Measurements from ENCODE around the gene CCL3. TPM values are rescaled to one million over a fixed set of nuclear protein-coding genes. Genes with fewer than 3 reads are reported as not detected.

Gene CCL3
- total RNA-seq, 4 donors from 2014 or later: 1.7 to 3.9 TPM; not detected in 2

DNA sequence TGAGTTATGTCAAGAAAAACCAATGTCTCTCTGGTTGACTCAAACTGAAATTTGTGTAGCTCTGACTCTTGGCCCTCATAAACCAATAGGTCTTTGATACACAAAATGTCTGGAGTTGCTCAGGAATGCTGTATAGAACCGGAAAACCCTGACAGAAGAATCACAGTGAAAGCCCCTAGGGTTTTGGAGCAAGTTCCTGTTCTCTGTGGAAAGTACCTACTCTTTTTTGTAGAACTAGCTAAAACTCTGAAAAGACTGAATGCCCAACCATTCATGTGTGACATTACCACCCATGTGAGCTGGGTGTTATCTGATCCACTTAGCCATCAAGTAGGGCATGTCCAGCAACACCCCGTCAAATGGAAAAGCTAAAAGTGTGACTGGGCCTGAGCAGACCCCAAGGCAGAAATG is 42.5 kb upstream of the CCL3 start:
- Histone ChIP-seq H3K4me3 (replicated peaks in 1 of 3) (no peak overlapping the region), H3K36me3 (no peaks in the 10 kb centered on the region), H3K27ac (no peak overlapping the region), H3K9me3 (no peaks in the 10 kb centered on the region), H3K4me1 (peaks cover 0 to 20% of the 10 kb centered on the region in 2 donors), H3K27me3 (no peaks in the 10 kb centered on the region)
- no peak for TF ChIP-seq POLR2A (IDR thresholded peaks at IDR 0.05)
- TF ChIP-seq, protein P1, sequence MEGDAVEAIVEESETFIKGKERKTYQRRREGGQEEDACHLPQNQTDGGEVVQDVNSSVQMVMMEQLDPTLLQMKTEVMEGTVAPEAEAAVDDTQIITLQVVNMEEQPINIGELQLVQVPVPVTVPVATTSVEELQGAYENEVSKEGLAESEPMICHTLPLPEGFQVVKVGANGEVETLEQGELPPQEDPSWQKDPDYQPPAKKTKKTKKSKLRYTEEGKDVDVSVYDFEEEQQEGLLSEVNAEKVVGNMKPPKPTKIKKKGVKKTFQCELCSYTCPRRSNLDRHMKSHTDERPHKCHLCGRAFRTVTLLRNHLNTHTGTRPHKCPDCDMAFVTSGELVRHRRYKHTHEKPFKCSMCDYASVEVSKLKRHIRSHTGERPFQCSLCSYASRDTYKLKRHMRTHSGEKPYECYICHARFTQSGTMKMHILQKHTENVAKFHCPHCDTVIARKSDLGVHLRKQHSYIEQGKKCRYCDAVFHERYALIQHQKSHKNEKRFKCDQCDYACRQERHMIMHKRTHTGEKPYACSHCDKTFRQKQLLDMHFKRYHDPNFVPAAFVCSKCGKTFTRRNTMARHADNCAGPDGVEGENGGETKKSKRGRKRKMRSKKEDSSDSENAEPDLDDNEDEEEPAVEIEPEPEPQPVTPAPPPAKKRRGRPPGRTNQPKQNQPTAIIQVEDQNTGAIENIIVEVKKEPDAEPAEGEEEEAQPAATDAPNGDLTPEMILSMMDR (IDR thresholded peaks at IDR 0.05): no peak
- intact Hi-C loops (cut with DNase I): no loop called here
- DNase-seq: peak; percentile 21 to 31
- 23 to 29% methylated on average over 2 of the region's 2 CpGs for WGBS, 2 donors

DNA sequence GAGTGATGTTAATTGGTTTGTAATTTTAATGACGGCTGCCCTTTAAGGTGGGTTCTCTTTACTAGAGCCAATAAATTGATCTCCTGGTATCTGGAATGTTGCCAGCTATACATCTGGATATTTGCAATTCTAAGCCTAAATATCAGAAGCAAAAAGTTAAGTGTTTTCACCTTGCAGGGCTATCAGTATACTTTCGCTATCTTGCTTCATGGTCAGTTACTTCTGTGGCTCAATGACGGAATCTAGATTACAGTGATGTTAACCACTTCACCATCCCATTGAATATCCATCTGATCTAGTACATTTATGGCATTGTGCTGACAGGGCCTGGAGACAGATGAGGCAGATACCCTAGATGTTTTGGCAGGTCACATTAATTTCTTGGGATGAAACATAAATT is 42.0 kb upstream of the CCL3 start:
- Histone ChIP-seq H3K27me3 (no peaks in the 10 kb centered on the region), H3K4me3 (replicated peaks in 1 of 3) (no peak overlapping the region), H3K4me1 (peaks cover 0 to 20% of the 10 kb centered on the region in 2 donors), H3K36me3 (no peaks in the 10 kb centered on the region), H3K9me3 (no peaks in the 10 kb centered on the region), H3K27ac (no peak overlapping the region)
- DNase-seq: no peak
- no peak for TF ChIP-seq POLR2A (IDR thresholded peaks at IDR 0.05)
- intact Hi-C loops (cut with DNase I): no loop called here
- WGBS, 2 donors: 90 to 92% methylated on average over 3 of the region's 3 CpGs

DNA sequence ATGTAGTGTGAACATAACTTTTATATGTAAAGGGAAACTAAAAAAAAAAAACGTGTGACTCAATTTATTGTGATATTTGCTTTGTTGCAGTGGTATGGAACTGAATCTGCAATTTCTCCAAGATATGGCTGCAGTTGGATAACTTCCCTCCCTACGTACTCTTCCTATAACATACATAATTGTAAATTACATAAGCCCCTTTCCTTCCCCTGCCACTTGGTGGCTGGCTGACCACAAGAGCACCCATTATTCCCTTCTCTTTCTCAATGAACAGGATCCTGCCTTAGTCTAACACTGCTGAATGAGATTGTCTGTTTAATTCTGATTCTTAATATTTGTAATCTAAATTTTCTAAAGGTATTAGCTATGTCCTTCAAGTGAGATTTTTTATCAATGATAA is 41.5 kb upstream of the CCL3 start:
- intact Hi-C loops (cut with DNase I): no loop called here
- no peak overlapping the region for H3K4me3 ChIP-seq (replicated peaks in 1 of 3)
- TF ChIP-seq, protein P1 (IDR thresholded peaks at IDR 0.05): no peak
- DNase-seq: no peak
- WGBS, 2 donors: 76 to 80% methylated on average over 2 of the region's 2 CpGs
- no peak overlapping the region for H3K27ac ChIP-seq
- H3K36me3 ChIP-seq: no peaks in the 10 kb centered on the region
- H3K27me3 ChIP-seq: no peaks in the 10 kb centered on the region
- H3K4me1 ChIP-seq: peaks cover 0 to 20% of the 10 kb centered on the region in 2 donors
- no peaks in the 10 kb centered on the region for H3K9me3 ChIP-seq

DNA sequence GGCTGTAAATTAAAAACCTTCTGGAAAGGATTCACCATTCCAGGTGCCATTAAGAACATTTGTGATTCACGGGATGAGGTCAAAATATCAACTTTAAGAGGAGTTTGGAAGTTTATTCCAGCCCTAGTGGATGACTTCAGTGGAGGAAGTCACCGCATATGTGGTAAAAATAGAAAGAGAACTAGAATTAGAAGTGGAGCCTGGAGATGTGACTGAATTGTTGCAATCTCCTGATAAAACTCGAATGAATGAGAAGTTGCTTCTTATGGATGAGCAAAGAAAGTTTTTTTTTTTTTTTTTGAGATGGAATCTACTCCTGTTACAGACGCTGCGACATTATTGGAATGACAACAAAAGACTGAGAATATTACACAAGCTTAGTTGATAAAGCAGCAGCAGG is 40.4 kb upstream of the CCL3 start:
- Histone ChIP-seq H3K4me1 (peaks cover 0 to 20% of the 10 kb centered on the region in 2 donors), H3K27ac (no peak overlapping the region), H3K4me3 (replicated peaks in 1 of 3) (no peak overlapping the region), H3K36me3 (no peaks in the 10 kb centered on the region), H3K9me3 (no peaks in the 10 kb centered on the region), H3K27me3 (no peaks in the 10 kb centered on the region)
- no peak for DNase-seq
- intact Hi-C loops (cut with DNase I): no loop called here
- 77 to 79% methylated on average over 5 of the region's 5 CpGs for WGBS, 2 donors
- no peak for TF ChIP-seq POLR2A (IDR thresholded peaks at IDR 0.05)
- TF ChIP-seq, protein P1 (IDR thresholded peaks at IDR 0.05): no peak

DNA sequence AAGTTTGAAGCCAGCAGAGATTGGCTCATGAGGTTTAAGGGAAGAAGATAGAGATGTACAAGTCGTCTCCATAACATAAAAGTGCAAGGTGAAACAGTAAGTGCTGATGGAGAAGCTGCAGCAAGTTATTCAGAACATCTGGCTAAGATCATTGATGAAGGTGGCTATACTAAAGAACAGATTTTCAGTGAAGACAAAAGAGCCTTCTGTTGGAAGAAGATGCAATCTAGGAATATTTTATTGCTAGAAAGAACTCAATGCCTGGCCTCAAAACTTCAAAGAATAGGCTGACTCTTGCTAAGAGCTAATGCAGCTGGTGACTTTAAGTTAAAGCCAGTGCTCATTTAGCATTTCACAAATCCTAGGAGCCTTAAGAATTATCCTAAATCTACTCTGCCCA is 39.7 kb upstream of the CCL3 start:
- H3K36me3 ChIP-seq: no peaks in the 10 kb centered on the region
- H3K27me3 ChIP-seq: no peaks in the 10 kb centered on the region
- WGBS, 2 donors: 82 to 84% methylated on average over 1 of the region's 1 CpG
- intact Hi-C loops (cut with DNase I): no loop called here
- no peak overlapping the region for H3K4me3 ChIP-seq (replicated peaks in 1 of 3)
- no peak for DNase-seq
- H3K9me3 ChIP-seq: no peaks in the 10 kb centered on the region
- H3K4me1 ChIP-seq: peaks cover 0 to 20% of the 10 kb centered on the region in 2 donors
- TF ChIP-seq, protein P1 (IDR thresholded peaks at IDR 0.05): no peak
- TF ChIP-seq POLR2A (IDR thresholded peaks at IDR 0.05): no peak
- H3K27ac ChIP-seq: no peak overlapping the region

Measured in thyroid gland (tissue), 4 donors.